ENCODE data around the gene FGF14.

FGF14 gene

GRCh38 chr13:101703838-101704237, 698.0 kb downstream of the FGF14 start:
- Histone ChIP-seq H3K27me3 (ENCODE audit: control insufficient read depth, low read length) (no peaks in the 10 kb centered on the region), H3K4me2 (ENCODE audit: low read length) (no peak overlapping the region)

GRCh38 chr13:101703081-101703480, 698.8 kb downstream of the FGF14 start:
- no peaks in the 10 kb centered on the region for H3F3A ChIP-seq (ENCODE audit: control insufficient read depth, insufficient read depth)
- no peaks in the 10 kb centered on the region for H3K79me2 ChIP-seq (ENCODE audit: control insufficient read depth, low read length)
- no peaks in the 10 kb centered on the region for H4K20me1 ChIP-seq (ENCODE audit: control insufficient read depth, insufficient read depth, low read depth, low read length)
- no peaks in the 10 kb centered on the region for H3K9me2 ChIP-seq (replicated peaks; ENCODE audit: control insufficient read depth, low read length)
- no peak overlapping the region for H3K4me2 ChIP-seq (ENCODE audit: low read length)
- H3K27ac ChIP-seq (ENCODE audit: low read depth, low read length), result no peak overlapping the region
- no peaks in the 10 kb centered on the region for H3K36me3 ChIP-seq (ENCODE audit: control insufficient read depth, low read length)
- TF ChIP-seq CTCF (IDR thresholded peaks at IDR 0.05; ENCODE audit: low read depth, low read length, poor library complexity, severe bottlenecking) (no peak), EZH2phosphoT487 (IDR thresholded peaks at IDR 0.05; ENCODE audit: borderline replicate concordance, low read length) (no peak)
- H3K4me1 ChIP-seq (ENCODE audit: control insufficient read depth, low read length), result no peaks in the 10 kb centered on the region
- H3K4me3 ChIP-seq (ENCODE audit: low read length), result no peak overlapping the region
- H3K9me3 ChIP-seq (ENCODE audit: control insufficient read depth, insufficient read depth, low read length), result no peaks in the 10 kb centered on the region
- H3K27me3 ChIP-seq (ENCODE audit: control insufficient read depth, low read length), result no peaks in the 10 kb centered on the region

More at GRCh38 chr13:101703838-101704237, 698.0 kb downstream of the FGF14 start:
- TF ChIP-seq CTCF (IDR thresholded peaks at IDR 0.05; ENCODE audit: low read depth, low read length, poor library complexity, severe bottlenecking) (no peak), EZH2phosphoT487 (IDR thresholded peaks at IDR 0.05; ENCODE audit: borderline replicate concordance, low read length) (no peak)
- H3K27ac ChIP-seq (ENCODE audit: low read depth, low read length), result no peak overlapping the region
- H3K9me2 ChIP-seq (replicated peaks; ENCODE audit: control insufficient read depth, low read length), result no peaks in the 10 kb centered on the region
- H3K4me3 ChIP-seq (ENCODE audit: low read length), result no peak overlapping the region
- H3F3A ChIP-seq (ENCODE audit: control insufficient read depth, insufficient read depth), result no peaks in the 10 kb centered on the region
- no peaks in the 10 kb centered on the region for H3K4me1 ChIP-seq (ENCODE audit: control insufficient read depth, low read length)
- H4K20me1 ChIP-seq (ENCODE audit: control insufficient read depth, insufficient read depth, low read depth, low read length), result no peaks in the 10 kb centered on the region
- no peaks in the 10 kb centered on the region for H3K36me3 ChIP-seq (ENCODE audit: control insufficient read depth, low read length)
- no peaks in the 10 kb centered on the region for H3K79me2 ChIP-seq (ENCODE audit: control insufficient read depth, low read length)
- no peaks in the 10 kb centered on the region for H3K9me3 ChIP-seq (ENCODE audit: control insufficient read depth, insufficient read depth, low read length)

GRCh38 chr13:101700598-101700997, 701.2 kb downstream of the FGF14 start:
- Histone ChIP-seq H3K27ac (ENCODE audit: low read depth, low read length) (no peak overlapping the region), H3K4me3 (ENCODE audit: low read length) (no peak overlapping the region), H3K9me2 (replicated peaks; ENCODE audit: control insufficient read depth, low read length) (no peaks in the 10 kb centered on the region), H4K20me1 (ENCODE audit: control insufficient read depth, insufficient read depth, low read depth, low read length) (no peaks in the 10 kb centered on the region), H3K36me3 (ENCODE audit: control insufficient read depth, low read length) (no peaks in the 10 kb centered on the region), H3K9me3 (ENCODE audit: control insufficient read depth, insufficient read depth, low read length) (no peaks in the 10 kb centered on the region), H3K4me2 (ENCODE audit: low read length) (no peak overlapping the region), H3F3A (ENCODE audit: control insufficient read depth, insufficient read depth) (no peaks in the 10 kb centered on the region), H3K27me3 (ENCODE audit: control insufficient read depth, low read length) (no peaks in the 10 kb centered on the region), H3K79me2 (ENCODE audit: control insufficient read depth, low read length) (no peaks in the 10 kb centered on the region), H3K4me1 (ENCODE audit: control insufficient read depth, low read length) (no peaks in the 10 kb centered on the region)
- no peak for TF ChIP-seq CTCF (IDR thresholded peaks at IDR 0.05; ENCODE audit: low read depth, low read length, poor library complexity, severe bottlenecking)
- no peak for TF ChIP-seq EZH2phosphoT487 (IDR thresholded peaks at IDR 0.05; ENCODE audit: borderline replicate concordance, low read length)

- Histone ChIP-seq H3K9me2 (replicated peaks; ENCODE audit: control insufficient read depth, low read length) (no peaks in the 10 kb centered on the region), H3K79me2 (ENCODE audit: control insufficient read depth, low read length) (no peaks in the 10 kb centered on the region), H3K27ac (ENCODE audit: low read depth, low read length) (no peak overlapping the region), H3K27me3 (ENCODE audit: control insufficient read depth, low read length) (no peaks in the 10 kb centered on the region), H3F3A (ENCODE audit: control insufficient read depth, insufficient read depth) (no peaks in the 10 kb centered on the region), H3K4me3 (ENCODE audit: low read length) (no peak overlapping the region), H4K20me1 (ENCODE audit: control insufficient read depth, insufficient read depth, low read depth, low read length) (no peaks in the 10 kb centered on the region), H3K9me3 (ENCODE audit: control insufficient read depth, insufficient read depth, low read length) (no peaks in the 10 kb centered on the region), H3K4me1 (ENCODE audit: control insufficient read depth, low read length) (no peaks in the 10 kb centered on the region), H3K4me2 (ENCODE audit: low read length) (no peak overlapping the region), H3K36me3 (ENCODE audit: control insufficient read depth, low read length) (no peaks in the 10 kb centered on the region)
- no peak for TF ChIP-seq EZH2phosphoT487 (IDR thresholded peaks at IDR 0.05; ENCODE audit: borderline replicate concordance, low read length)
- no peak for TF ChIP-seq CTCF (IDR thresholded peaks at IDR 0.05; ENCODE audit: low read depth, low read length, poor library complexity, severe bottlenecking)
Measured at GRCh38 chr13:101698400-101698799, 703.4 kb downstream of the FGF14 start.

Measured in DOHH2 (cell line).